HG03469 (cell line): ENCODE data around the gene NAALADL2.
"Not testable (repeated sequence)": the region's sequence is repeated elsewhere in the genome, so short reads cannot be mapped to it uniquely, and the experiment has no call there.

Experiments used
- ATAC-seq: cut with Tn5 transposase; IDR thresholded peaks from one replicate; pipeline ENCODE4 v1.9.1; 2021; ENCODE audit warnings: mild to moderate bottlenecking, moderate library complexity, moderate number of reproducible peaks; ENCODE audit not compliant: unreplicated experiment

The NAALADL2 gene

GRCh38 chr3:175614107-175614506 is 755.0 kb downstream of the NAALADL2 start:
- not testable (repeated sequence) for ATAC-seq

- ATAC-seq = no peak
Measured at GRCh38 chr3:175617247-175617646, 758.1 kb downstream of the NAALADL2 start.

GRCh38 chr3:175619369-175619768 is 760.2 kb downstream of the NAALADL2 start:
- ATAC-seq = no peak

- no peak for ATAC-seq
Measured at GRCh38 chr3:175620093-175620492, 761.0 kb downstream of the NAALADL2 start.

DNA sequence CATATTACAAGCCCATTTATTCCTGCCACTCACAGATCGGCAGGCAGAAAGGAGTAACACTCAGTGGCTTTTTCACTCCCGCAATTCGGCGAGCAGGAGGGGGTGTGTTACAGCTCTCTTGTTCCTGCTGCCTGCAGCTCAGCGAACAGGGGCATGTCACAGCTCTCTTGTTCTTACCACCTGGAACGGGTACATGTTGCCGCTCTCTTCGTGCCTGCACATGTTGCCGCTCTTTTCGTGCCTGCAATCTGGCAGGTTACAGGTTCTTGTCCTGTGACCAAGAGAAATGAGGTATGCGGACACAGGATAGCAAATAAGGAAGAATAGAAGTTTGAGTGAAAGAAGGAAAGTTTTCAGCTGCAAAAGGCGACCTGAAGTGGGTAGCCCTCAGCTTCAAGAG is 761.4 kb downstream of the NAALADL2 start:
- ATAC-seq = no peak

DNA sequence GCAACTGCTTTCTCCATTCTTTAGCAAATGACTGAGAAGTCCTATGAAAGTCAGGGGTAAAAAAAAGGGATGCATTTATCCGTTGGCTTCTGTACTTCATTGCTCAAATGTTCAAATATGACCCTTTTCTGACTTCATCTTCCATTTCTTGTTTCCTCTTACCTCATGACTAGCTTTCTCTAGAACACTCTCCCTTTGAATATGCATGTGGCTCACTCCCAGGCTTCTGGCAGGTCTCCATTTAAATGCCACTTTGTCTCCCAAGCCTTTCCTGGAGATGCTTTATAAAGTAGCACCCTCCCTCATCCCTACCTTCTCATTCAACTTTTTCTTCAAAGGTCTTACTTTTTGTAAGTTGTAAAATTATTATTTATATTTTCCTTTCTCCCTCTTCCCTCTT is 781.8 kb downstream of the NAALADL2 start:
- ATAC-seq = no peak

DNA sequence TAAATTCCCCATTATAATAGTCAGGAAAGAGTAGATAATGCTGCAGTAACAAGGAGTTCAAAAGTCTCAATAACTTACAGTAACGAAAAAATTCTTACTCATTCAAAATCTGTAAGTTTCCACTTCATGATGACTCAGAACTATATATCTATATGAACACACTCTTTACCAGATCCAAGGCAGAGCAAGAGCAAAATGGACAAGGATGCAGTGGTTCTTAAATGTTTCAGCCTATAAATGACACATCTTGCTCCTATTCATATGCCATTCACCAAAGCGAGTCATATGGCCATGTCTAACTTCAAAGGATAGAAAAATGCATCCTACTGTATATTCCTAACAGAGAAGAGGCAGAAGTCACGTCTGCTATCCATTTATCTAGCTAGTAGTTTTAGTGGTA is 787.7 kb downstream of the NAALADL2 start:
- no peak for ATAC-seq

DNA sequence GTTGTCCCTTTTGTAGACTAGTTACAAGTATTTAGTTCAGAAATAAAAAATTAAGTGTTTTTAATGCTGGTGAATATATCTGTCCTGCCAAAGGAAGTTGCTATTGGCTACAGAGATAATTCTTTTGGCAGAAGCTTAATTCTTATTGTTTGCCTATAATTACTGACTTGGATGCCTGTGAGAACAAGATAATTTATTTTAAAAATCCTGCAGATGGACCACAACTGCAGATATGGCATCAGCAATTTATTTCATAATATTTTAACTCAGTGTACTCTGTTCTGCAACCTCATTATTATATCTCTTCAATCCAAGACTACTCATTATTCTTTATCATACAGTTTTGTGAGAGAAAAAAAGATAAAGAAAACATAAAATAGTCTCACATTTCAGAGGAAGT is 789.8 kb downstream of the NAALADL2 start:
- ATAC-seq = no peak

- no peak for ATAC-seq
Measured at GRCh38 chr3:175651716-175652115, 792.6 kb downstream of the NAALADL2 start.

GRCh38 chr3:175655351-175655750 is 796.2 kb downstream of the NAALADL2 start:
- ATAC-seq = no peak

DNA sequence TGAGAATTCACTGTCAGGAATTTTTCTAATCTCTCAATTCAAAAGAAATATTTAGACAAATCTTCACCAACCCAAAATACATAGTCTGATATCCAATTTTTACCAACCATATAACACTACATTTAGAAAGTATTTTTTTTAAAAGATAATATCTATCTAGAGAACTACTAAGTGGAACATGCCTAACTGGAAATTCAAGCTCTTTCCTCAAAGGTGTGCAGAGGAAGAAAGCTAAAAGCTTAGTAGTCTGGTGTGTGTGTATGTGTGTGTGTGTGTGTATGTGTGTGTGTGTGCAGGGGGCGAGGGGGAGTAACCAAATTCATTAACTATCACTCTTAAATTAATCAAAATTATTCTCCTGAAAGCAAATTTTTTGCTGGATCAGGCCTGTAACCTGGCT is 797.3 kb downstream of the NAALADL2 start:
- ATAC-seq = no peak

DNA sequence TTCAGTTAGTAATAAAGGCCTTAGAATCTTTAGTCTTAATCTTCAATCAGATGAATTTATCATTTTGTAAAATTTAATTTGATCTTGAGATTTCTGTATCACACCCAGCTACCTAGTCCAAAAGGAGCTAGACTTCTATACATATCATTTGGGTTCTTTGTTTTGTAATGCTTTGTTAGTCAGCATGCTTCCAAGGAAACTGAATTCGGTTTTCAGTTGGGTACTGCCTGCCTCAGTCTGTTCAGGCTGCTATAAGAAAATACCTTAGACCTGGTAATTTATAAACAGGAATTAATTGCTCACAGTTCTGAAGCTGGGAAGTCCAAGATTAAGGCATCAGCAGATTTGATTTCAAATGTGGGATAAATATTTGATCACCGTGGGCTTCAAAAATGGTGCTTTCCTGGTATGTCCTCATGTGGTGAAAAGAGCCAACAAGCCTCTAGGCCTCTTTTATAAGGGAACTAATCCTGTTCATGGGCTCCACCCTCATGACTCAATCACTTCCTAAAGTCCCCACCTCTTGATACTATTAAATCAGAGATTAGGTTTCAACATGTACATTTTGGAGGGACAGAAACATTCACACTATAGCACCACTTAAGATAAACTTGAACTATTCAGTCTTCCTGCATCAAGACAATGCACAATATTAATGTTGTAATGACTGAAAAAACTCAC is 800.7 kb downstream of the NAALADL2 start:
- ATAC-seq = no peak

DNA sequence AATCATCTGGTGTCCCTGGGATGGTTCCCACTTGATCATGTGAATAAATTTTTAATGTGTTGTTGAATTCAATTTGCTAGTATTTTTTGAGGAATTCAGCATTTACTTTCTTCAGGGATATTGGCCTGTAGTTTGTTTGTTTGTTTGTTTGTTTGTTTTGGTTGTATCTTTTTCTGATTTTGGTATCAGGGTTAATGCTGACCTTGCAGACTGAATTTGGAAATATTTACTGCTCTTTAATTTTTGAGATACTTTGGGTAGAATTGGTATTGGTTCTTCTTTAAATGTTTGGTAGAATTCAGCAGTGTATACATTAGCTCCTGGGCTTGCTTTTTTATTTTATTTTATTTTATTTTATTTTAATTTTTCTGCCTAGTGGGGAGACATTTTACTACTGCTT is 803.7 kb downstream of the NAALADL2 start:
- no peak for ATAC-seq

DNA sequence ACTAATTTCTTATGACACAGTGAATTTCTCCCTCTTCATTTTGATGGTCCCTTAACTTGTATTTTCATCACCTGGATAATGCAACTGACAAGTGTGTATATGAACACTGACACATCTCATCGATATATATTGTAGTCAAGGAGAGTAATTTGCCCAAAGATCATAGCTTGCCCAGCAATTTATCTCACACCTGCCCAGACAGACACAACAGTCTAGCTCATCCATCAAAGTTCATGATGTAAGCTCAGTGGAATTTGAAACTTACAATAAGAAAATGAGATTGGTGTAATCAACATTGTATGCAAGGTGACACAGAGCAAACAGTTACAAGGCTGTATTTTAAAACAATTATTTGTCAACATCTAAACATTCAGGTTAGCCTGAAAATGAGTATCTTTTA is 805.8 kb downstream of the NAALADL2 start:
- ATAC-seq = no peak

GRCh38 chr3:175668300-175668699 is 809.2 kb downstream of the NAALADL2 start:
- ATAC-seq = no peak

GRCh38 chr3:175670557-175670956 is 811.4 kb downstream of the NAALADL2 start:
- ATAC-seq = no peak

GRCh38 chr3:175672119-175672689 is 813.1 kb downstream of the NAALADL2 start:
- no peak for ATAC-seq

DNA sequence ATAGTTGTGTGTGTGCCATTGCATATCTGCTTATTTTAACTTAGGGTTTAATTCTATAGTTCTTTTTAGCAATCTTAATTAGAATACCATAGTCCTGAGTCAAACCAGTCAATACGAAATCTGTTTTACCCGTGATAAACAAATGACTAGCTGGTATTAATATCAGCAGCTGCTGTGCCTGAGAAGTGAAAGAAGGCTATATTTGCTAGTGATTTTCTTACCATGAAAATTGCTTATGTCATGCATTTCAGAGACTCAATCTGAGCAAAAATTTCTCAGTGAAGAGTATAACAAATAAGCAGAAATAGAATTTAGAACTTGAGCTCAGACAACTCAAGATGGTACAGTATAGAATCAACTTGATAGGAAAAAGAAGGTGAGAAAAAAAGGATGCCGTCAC is 820.4 kb downstream of the NAALADL2 start:
- ATAC-seq = no peak

GRCh38 chr3:175692256-175692655 is 833.1 kb downstream of the NAALADL2 start:
- no peak for ATAC-seq

- no peak for ATAC-seq
Measured at GRCh38 chr3:175695251-175695650, 836.1 kb downstream of the NAALADL2 start.

DNA sequence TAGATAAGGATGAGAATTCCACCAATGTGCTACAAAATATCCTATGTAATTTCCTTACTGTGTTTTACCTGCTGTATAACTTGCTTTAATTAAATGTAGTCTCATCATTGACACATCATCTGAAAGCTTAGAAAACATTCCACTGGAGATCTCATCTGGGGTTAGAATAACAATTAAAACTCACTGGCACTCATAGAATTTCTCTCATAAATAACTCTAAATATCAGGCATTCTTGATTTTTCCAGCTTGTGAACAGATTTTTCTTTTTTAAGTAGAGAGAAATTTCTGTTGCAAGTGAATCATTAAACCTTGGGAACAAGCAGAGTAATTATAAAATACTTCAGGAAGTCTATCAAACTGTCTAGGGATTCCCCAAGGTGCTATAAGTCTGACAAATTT is 843.8 kb downstream of the NAALADL2 start:
- no peak for ATAC-seq

DNA sequence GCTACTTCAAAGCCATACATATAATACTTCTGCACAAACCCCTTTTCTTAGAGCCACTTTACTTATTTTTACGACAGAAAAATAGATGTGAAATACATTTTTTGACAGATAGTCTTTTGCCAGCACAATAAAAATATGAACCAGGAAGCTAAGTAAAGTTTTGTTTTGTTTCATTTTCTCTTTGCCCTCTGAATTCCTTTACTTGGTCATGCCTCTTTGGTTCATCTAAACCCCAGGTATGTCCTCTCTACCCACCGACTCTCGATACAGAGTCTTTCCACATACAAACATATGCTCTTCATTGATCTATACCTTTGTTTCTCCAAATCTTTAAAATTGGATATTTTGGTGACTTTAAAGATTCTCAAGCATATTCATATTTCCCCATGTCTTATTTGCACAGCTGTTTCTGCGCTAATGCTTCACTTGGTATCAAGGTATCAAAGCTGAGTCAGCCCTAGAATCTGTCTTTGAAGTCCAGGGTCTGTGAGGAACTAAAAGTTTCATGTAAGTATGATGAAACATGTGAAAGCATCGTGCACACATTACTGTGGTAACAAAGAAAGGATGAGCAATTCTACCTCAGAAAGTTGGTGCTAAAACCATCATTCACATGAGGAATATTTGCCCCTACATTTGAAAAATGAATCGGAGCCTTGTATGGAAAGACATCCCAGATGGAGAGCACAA is 845.4 kb downstream of the NAALADL2 start:
- ATAC-seq = no peak
